ENCODE results near the gene TJP1. TPM values are rescaled to one million over a fixed set of nuclear protein-coding genes. Genes with fewer than 3 reads are reported as not detected.

TJP1 gene
- 58.0 and 64.7 TPM in 2 replicates for total RNA-seq

GRCh38 chr15:29822100-29822683 lies at the start of gene TJP1:
Gene TJP1, minus strand, starts transcription at chr15:29822468. Its CDS starts 440 bp downstream, at chr15:29822028.

Data from bronchus fibroblast of lung (primary cell).